ENCODE data around the gene TLX2. TPM values are rescaled to one million over a fixed set of nuclear protein-coding genes. Genes with fewer than 3 reads are reported as not detected.

TLX2 gene
- total and polyA plus RNA-seq, 2 of the 13 experiments (the other 11 are each of a cell fraction or from before 2014, with no cell fraction given) = 0.05 to 0.20 TPM

- TF ChIP-seq CBX2 (IDR thresholded peaks at IDR 0.05; ENCODE audit: low read depth, low read length) (no peak), CBX2 (CRISPR knock-in tag; IDR thresholded peaks at IDR 0.05; ENCODE audit: low read depth) (0 out of 2 replicates have a peak, but pooled peaks have one; percentile 35), NAIF1 (CRISPR knock-in tag; IDR thresholded peaks at IDR 0.05; ENCODE audit: borderline replicate concordance) (peak; percentile 14; the same call in 1 of the 2 replicates), MXD4 (CRISPR knock-in tag; IDR thresholded peaks at IDR 0.05) (peak; percentile 85), AKNA (CRISPR knock-in tag; IDR thresholded peaks at IDR 0.05; ENCODE audit: borderline replicate concordance) (no peak), ZNF33B (CRISPR knock-in tag; IDR thresholded peaks at IDR 0.05) (no peak), ZNF329 (CRISPR knock-in tag; IDR thresholded peaks at IDR 0.05; ENCODE audit: low read depth) (peak; percentile 46; the same call in 1 of the 2 replicates), ZBTB3 (CRISPR knock-in tag; IDR thresholded peaks at IDR 0.05; ENCODE audit: borderline replicate concordance, low read depth) (peak; percentile 91; the same call in 1 of the 2 replicates), ZNF138 (CRISPR knock-in tag; IDR thresholded peaks at IDR 0.05; ENCODE audit: low read depth) (0 out of 2 replicates have a peak, but pooled peaks have one; percentile 84), NKX3-1 (CRISPR knock-in tag; IDR thresholded peaks at IDR 0.05) (no peak), RNF2 (conservative IDR thresholded peaks at IDR 0.05; ENCODE audit: low read depth) (peak; percentile 59; the same call in 1 of the 2 replicates), ATF3 (CRISPR knock-in tag; IDR thresholded peaks at IDR 0.05) (no peak; the same call in 1 of the 2 replicates), SMC3 (IDR thresholded peaks at IDR 0.05; ENCODE audit: low read length) (peak; percentile 35; the same call in 1 of the 2 replicates), KDM6A (CRISPR knock-in tag; IDR thresholded peaks at IDR 0.05; ENCODE audit: low read depth) (no peak), ERF (CRISPR knock-in tag; IDR thresholded peaks at IDR 0.05) (no peak; the same call in 1 of the 2 replicates), SP2 (CRISPR knock-in tag; IDR thresholded peaks at IDR 0.05) (peak; percentile 94), RFX3 (CRISPR knock-in tag; IDR thresholded peaks at IDR 0.05) (peak; percentile 94), ISL2 (CRISPR knock-in tag; IDR thresholded peaks at IDR 0.05) (peak; percentile 94), RBM22 (optimal IDR thresholded peaks at IDR 0.05; ENCODE audit: low read length) (peak; percentile 85), U2AF1 (optimal IDR thresholded peaks at IDR 0.05; ENCODE audit: low read depth, low read length) (no peak), ZNF749 (CRISPR knock-in tag; IDR thresholded peaks at IDR 0.05; ENCODE audit: borderline replicate concordance) (peak; percentile 87; the same call in 1 of the 2 replicates), KLF9 (CRISPR knock-in tag; IDR thresholded peaks at IDR 0.05; ENCODE audit: low read depth) (no peak), MTERF4 (CRISPR knock-in tag; IDR thresholded peaks at IDR 0.05) (peak; percentile 98)
Measured at GRCh38 chr2:74507145-74507925, 6.9 kb upstream of the TLX2 start, which contains the start of gene PCGF1 (continued).

All from HepG2 (cell line).